ENCODE results near the gene SHMT2.

GRCh38 chr12:57208631-57209282, 20.8 kb upstream of the SHMT2 start:
- no peak for TF ChIP-seq CTCF (conservative IDR thresholded peaks at IDR 0.05; ENCODE audit: low read depth, low read length)
- no peak for TF ChIP-seq EZH2 (IDR thresholded peaks at IDR 0.05; ENCODE audit: low read length, unreplicated experiment)
